Measurements from ENCODE around the gene CLSTN2. TPM values are rescaled to one million over a fixed set of nuclear protein-coding genes. Genes with fewer than 3 reads are reported as not detected.

Gene CLSTN2
- total and polyA plus RNA-seq, 2 of the 4 experiments (the other 2 are of a cell fraction), result under 0.01 to 0.07 TPM

DNA sequence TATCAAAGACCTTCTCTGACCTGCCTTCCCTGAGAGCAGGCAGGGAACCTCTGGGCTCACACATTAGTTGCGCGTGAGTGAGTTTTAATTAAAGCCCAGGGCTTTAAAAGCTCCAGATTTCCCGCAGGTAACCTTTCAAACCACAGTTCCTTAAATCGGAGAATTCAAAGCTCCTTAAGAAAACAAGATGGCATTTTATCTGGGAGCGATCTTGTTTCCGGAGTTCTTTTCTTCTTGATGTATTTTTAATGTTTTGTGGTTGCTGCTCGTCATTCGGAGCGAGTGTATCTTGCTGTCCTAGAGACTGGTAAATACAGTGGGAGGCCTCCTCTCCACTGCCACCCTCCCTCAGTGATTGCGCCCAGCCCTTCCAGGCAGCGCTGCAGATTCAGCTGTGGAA, 284.3 kb downstream of the CLSTN2 start:
- H3K4me3 ChIP-seq (ENCODE audit: insufficient read depth, low read depth, low read length), result no peak overlapping the region
- no peak overlapping the region for H2AK5ac ChIP-seq (ENCODE audit: low read depth, low read length)
- dilution Hi-C loops (cut with HindIII; ENCODE audit: low sequenced_read_pairs, unreplicated experiment) (no loop called here), intact Hi-C loops (cut with micrococcal nuclease) (no loop called here), in situ Hi-C loops (cut with MboI; ENCODE audit: low sequenced_read_pairs) (no loop called here)
- H4K91ac ChIP-seq (ENCODE audit: insufficient read depth, low read depth, low read length), result no peak overlapping the region
- H3K18ac ChIP-seq (ENCODE audit: low read depth, low read length), result no peak overlapping the region
- POLR2A ChIA-PET (ENCODE audit: unreplicated experiment), result no interaction called here
- H3K56ac ChIP-seq (ENCODE audit: extremely low read depth, insufficient read depth, low read length), result no peak overlapping the region
- no peak overlapping the region for H2BK5ac ChIP-seq (ENCODE audit: low read depth, low read length, poor library complexity, severe bottlenecking)
- H3K9ac ChIP-seq (ENCODE audit: low read depth, low read length), result no peak overlapping the region
- H3K4me1 ChIP-seq (ENCODE audit: control insufficient read depth, insufficient read depth, low read length), result no peaks in the 10 kb centered on the region
- H3K27me3 ChIP-seq (ENCODE audit: control insufficient read depth, insufficient read depth, low read length), result no peaks in the 10 kb centered on the region
- H2AFZ ChIP-seq (replicated peaks; ENCODE audit: low read length, poor library complexity), result no peak overlapping the region
- TF ChIP-seq RCOR1 (IDR thresholded peaks at IDR 0.05; ENCODE audit: insufficient replicate concordance, low read length) (no peak), MAZ (IDR thresholded peaks at IDR 0.05; ENCODE audit: borderline replicate concordance, low read depth, low read length) (no peak), MXI1 (IDR thresholded peaks at IDR 0.05; ENCODE audit: borderline replicate concordance, low read depth, low read length) (no peak), CHD1 (IDR thresholded peaks at IDR 0.05; ENCODE audit: low read depth, low read length) (no peak), RAD21 (IDR thresholded peaks at IDR 0.05; ENCODE audit: low read length) (no peak), BHLHE40 (IDR thresholded peaks at IDR 0.05; ENCODE audit: low read depth, low read length) (no peak), RFX5 (IDR thresholded peaks at IDR 0.05; ENCODE audit: low read depth, low read length) (no peak)
- TF ChIP-seq, protein P1, sequence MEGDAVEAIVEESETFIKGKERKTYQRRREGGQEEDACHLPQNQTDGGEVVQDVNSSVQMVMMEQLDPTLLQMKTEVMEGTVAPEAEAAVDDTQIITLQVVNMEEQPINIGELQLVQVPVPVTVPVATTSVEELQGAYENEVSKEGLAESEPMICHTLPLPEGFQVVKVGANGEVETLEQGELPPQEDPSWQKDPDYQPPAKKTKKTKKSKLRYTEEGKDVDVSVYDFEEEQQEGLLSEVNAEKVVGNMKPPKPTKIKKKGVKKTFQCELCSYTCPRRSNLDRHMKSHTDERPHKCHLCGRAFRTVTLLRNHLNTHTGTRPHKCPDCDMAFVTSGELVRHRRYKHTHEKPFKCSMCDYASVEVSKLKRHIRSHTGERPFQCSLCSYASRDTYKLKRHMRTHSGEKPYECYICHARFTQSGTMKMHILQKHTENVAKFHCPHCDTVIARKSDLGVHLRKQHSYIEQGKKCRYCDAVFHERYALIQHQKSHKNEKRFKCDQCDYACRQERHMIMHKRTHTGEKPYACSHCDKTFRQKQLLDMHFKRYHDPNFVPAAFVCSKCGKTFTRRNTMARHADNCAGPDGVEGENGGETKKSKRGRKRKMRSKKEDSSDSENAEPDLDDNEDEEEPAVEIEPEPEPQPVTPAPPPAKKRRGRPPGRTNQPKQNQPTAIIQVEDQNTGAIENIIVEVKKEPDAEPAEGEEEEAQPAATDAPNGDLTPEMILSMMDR (conservative IDR thresholded peaks at IDR 0.05; ENCODE audit: low read depth, low read length), result no peak
- TF ChIP-seq, protein P2, sequence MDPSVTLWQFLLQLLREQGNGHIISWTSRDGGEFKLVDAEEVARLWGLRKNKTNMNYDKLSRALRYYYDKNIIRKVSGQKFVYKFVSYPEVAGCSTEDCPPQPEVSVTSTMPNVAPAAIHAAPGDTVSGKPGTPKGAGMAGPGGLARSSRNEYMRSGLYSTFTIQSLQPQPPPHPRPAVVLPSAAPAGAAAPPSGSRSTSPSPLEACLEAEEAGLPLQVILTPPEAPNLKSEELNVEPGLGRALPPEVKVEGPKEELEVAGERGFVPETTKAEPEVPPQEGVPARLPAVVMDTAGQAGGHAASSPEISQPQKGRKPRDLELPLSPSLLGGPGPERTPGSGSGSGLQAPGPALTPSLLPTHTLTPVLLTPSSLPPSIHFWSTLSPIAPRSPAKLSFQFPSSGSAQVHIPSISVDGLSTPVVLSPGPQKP (IDR thresholded peaks at IDR 0.05; ENCODE audit: borderline replicate concordance, low read depth, low read length), result no peak
- H2BK15ac ChIP-seq (ENCODE audit: low read depth, low read length), result no peak overlapping the region
- H2BK120ac ChIP-seq (ENCODE audit: low read depth, low read length), result no peak overlapping the region
- H3K4ac ChIP-seq (ENCODE audit: low read depth, low read length), result no peak overlapping the region
- no peak overlapping the region for H3K14ac ChIP-seq (replicated peaks; ENCODE audit: low read depth, low read length)
- no peak overlapping the region for H3K27ac ChIP-seq (ENCODE audit: insufficient read depth, low read length)
- no TSS peak for BruUV-seq (replicated peaks)
- H4K8ac ChIP-seq (ENCODE audit: low read depth in 2 of 2, low read length in 2 of 2), result no peak overlapping the region
- no peak overlapping the region for H2BK20ac ChIP-seq (ENCODE audit: low read depth, low read length)
- no peaks in the 10 kb centered on the region for H3K79me1 ChIP-seq (ENCODE audit: low read depth in 1 of 2, low read length in 2 of 2)
- no peak for DNase-seq
- no peak overlapping the region for H3K4me2 ChIP-seq (ENCODE audit: low read depth, low read length)
- no peaks in the 10 kb centered on the region for H3K9me3 ChIP-seq (ENCODE audit: control insufficient read depth, insufficient read depth, low read length)
- H4K5ac ChIP-seq (ENCODE audit: low read depth, low read length), result no peak overlapping the region
- CTCF ChIA-PET, result no interaction called here
- no peaks in the 10 kb centered on the region for H4K20me1 ChIP-seq (ENCODE audit: insufficient read depth, low read length)
- no peak overlapping the region for H3K23ac ChIP-seq (ENCODE audit: low read depth, low read length)
- H3K36me3 ChIP-seq (ENCODE audit: control insufficient read depth, insufficient read depth, low read length), result no peaks in the 10 kb centered on the region
- H2AK9ac ChIP-seq (replicated peaks; ENCODE audit: low read depth, low read length, poor library complexity), result no peak overlapping the region
- no peak for ATAC-seq (ENCODE audit: low read depth)
- H3K9me1 ChIP-seq (ENCODE audit: insufficient read depth, low read length), result no peaks in the 10 kb centered on the region
- WGBS, 2 experiments (ENCODE audit: extremely low coverage in 2 of 2, insufficient read length in 1 of 2), result no CpG with 5 or more reads among the region's 11 CpGs

All from IMR-90 (cell line).